Measurements from ENCODE around the gene SEC22A.

DNA sequence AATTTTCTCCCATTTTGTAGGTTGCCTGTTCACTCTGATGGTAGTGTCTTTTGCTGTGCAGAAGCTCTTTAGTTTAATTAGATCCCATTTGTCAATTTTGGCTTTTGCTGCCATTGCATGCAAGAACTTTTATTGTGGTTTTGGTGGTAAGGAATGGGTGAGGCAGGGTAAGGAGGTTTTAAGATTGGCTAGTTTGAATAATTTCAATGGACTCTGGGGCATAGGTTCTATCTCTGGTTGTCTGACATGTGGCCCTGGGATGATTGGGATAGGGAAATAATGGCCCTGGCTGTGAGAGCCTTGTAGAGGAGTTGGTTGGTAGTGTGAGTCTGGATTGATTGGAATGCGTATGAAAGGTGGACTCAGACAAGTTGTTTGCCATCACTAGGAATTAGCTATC lies 38.0 kb downstream of the SEC22A start:
- TF ChIP-seq L3MBTL2 (conservative IDR thresholded peaks at IDR 0.05) (no peak), TARDBP (IDR thresholded peaks at IDR 0.05) (no peak), ZNF384 (IDR thresholded peaks at IDR 0.05) (no peak), SP1 (IDR thresholded peaks at IDR 0.05) (no peak), FOXM1 (IDR thresholded peaks at IDR 0.05; ENCODE audit: borderline replicate concordance) (no peak), ARNT (IDR thresholded peaks at IDR 0.05) (no peak)

Measured in HEK293T (cell line).